HepG2 (cell line): ENCODE results near the gene KIF26B. TPM values are rescaled to one million over a fixed set of nuclear protein-coding genes. Genes with fewer than 3 reads are reported as not detected.

Source experiments
- ATAC-seq: fragments of 200-7000 bp; cut with Tn5 transposase; 3 replicates; pipeline ENCODE4 v1.9.1; 2020; ENCODE audit warnings: mild to moderate bottlenecking, moderate library complexity
- BruUV-seq: library from RNA; stranded (reverse); fragments of 400-500 nt; replicated peaks from 2 replicates; lab custom pipeline; 2021; lab: Mats Ljungman, UMichigan
- CTCF ChIA-PET: fragments of 300-600 bp; formaldehyde crosslinking; extraction: SDS; loops from one replicate; lab custom pipeline; 2021; ENCODE audit warnings: low total read pairs, inconsistent platforms, low intra/inter-chr PET ratio; lab: Yijun Ruan, JAX
- POLR2A ChIA-PET: fragments of 350-600 bp; sonication (Branson Sonifier 250); formaldehyde crosslinking; loops from one replicate; lab custom pipeline; 2020; ENCODE audit warnings: antibody characterized with exemption, inconsistent platforms; lab: Yijun Ruan, JAX
- DNase-seq: peaks from one replicate; pipeline ENCODE4 v3.0.0-alpha.2; 2015; ENCODE audit warnings: low spot score
- FAIRE-seq: peaks from 3 replicates; lab custom pipeline; 2011; peaks lifted over from hg19 to GRCh38; lab: Jason Lieb, UNC
- H2AFZ ChIP-seq: one replicate; pipeline ENCODE4 v1.6.1; 2011; ENCODE audit warnings: low read length, inconsistent platforms
- H3K27ac ChIP-seq: fragments of 300-600 bp; 3 replicates; pipeline ENCODE4 v1.8.0; 2011; ENCODE audit warnings: mixed run types, mild to moderate bottlenecking, mixed read lengths, low read length, inconsistent platforms; ENCODE audit not compliant: insufficient read depth; ENCODE audit errors: extremely low read length
- H3K27me3 ChIP-seq, 2 experiments: fragments of 200-600 bp in 1 of 2; 2 replicates in 1 of 2; 3 replicates in 1 of 2; pipeline versions ENCODE4 v1.6.0 to v1.8.0; 2011; ENCODE audit warnings: low read length in 2 of 2, mild to moderate bottlenecking in 2 of 2, moderate library complexity in 2 of 2, inconsistent platforms in 1 of 2; ENCODE audit not compliant: insufficient read depth in 2 of 2, control insufficient read depth in 1 of 2
- H3K36me3 ChIP-seq, 2 experiments: fragments of 200-600 bp in 1 of 2; replicated peaks in 1 of 2; 2 replicates in 1 of 2; 3 replicates in 1 of 2; pipeline versions ENCODE4 v1.5.1 to v1.8.0; 2011; ENCODE audit warnings: low read length in 2 of 2, inconsistent platforms in 1 of 2; ENCODE audit not compliant: insufficient read depth in 2 of 2, control insufficient read depth in 1 of 2
- H3K4me1 ChIP-seq: 2 replicates; pipeline ENCODE4 v1.5.1; 2012; ENCODE audit warnings: low read length, inconsistent platforms; ENCODE audit not compliant: insufficient read depth
- H3K4me2 ChIP-seq: 2 replicates; pipeline ENCODE4 v1.6.0; 2011; ENCODE audit warnings: low read depth, low read length, inconsistent platforms
- H3K4me3 ChIP-seq, 3 experiments: fragments of 200-600 bp in 1 of 3; sonication (generic), shearing (Covaris generic) in 1 of 3; replicated peaks in 1 of 3; 2 replicates each; pipeline ENCODE4 v1.5.1; 2011 to 2016; ENCODE audit warnings: low read length in 3 of 3, inconsistent platforms in 2 of 3, low read depth in 2 of 3, mild to moderate bottlenecking in 2 of 3, control low read depth in 1 of 3, mixed read lengths in 1 of 3; ENCODE audit not compliant: insufficient read depth in 1 of 3
- H3K79me2 ChIP-seq: one replicate; pipeline ENCODE4 v1.6.1; 2011; ENCODE audit warnings: low read length, inconsistent platforms; ENCODE audit not compliant: insufficient read depth
- H3K9ac ChIP-seq: 2 replicates; pipeline ENCODE4 v1.6.0; 2011; ENCODE audit warnings: mild to moderate bottlenecking, low read depth, low read length, inconsistent platforms; ENCODE audit not compliant: insufficient read depth
- H3K9me3 ChIP-seq: 2 replicates; pipeline ENCODE4 v1.5.1; 2012; ENCODE audit warnings: mild to moderate bottlenecking, low read length
- H4K20me1 ChIP-seq: 2 replicates; pipeline ENCODE4 v1.6.0; 2011; ENCODE audit warnings: inconsistent platforms, mild to moderate bottlenecking, low read length, moderate library complexity; ENCODE audit not compliant: insufficient read depth
- HNRNPLL ChIP-seq: fragments of 200-400 bp; formaldehyde crosslinking; IDR thresholded peaks from 2 replicates; pipeline ENCODE4 v1.6.1; 2017; ENCODE audit warnings: mild to moderate bottlenecking, low read depth, low read length; ENCODE audit not compliant: poor library complexity, severe bottlenecking
- ZBTB38 ChIP-seq: sonication (generic); formaldehyde crosslinking; IDR thresholded peaks from 2 replicates; pipeline ENCODE4 v1.5.1; 2020; ENCODE audit warnings: mild to moderate bottlenecking, missing genetic modification reagents
- ZNF430 ChIP-seq: sonication (generic); formaldehyde crosslinking; IDR thresholded peaks from 2 replicates; pipeline ENCODE4 v1.9.0; 2021; ENCODE audit warnings: mild to moderate bottlenecking, missing genetic modification reagents
- WGBS: methylation state at CpG from one replicate; pipeline ENCODE4 v1.1.6; 2017; ENCODE audit warnings: low lambda C conversion rate; 5-methylcytosine and 5-hydroxymethylcytosine counted together
- in situ Hi-C: cut with HindIII; loops from 2 replicates; pipeline ENCODE4 v1.10.0; 2017; ENCODE audit warnings: low pct_unique_long_range_greater_than_20kb; ENCODE audit not compliant: extremely low pct_ligation_motif_present
- intact Hi-C: fragments of 100-400 bp; cut with micrococcal nuclease; formaldehyde crosslinking; loops from one replicate; pipeline ENCODE4 v1.10.0; 2022; ENCODE audit not compliant: unreplicated experiment
- polyA plus RNA-seq, 8 experiments: library from polyadenylated mRNA; depleted of rRNA in 3 of 8; stranded (reverse) in 7 of 8; unstranded in 1 of 8; fragments of >200 nt; fragmentation: Illumina TruSeq in 4 of 8; extraction: Trizol in 4 of 8; gene quantifications; 2 replicates each; pipeline versions ENCODE4 v1.2.1 to v1.2.3, GENCODE V29; 2011 to 2016; ENCODE audit warnings: low read depth in 4 of 8, missing spikeins in 1 of 8, mixed read lengths in 1 of 8; ENCODE audit not compliant: insufficient read depth in 1 of 8
- total RNA-seq, 5 experiments: library from RNA; depleted of rRNA; stranded (reverse); fragments of >200 nt; fragmentation: Illumina TruSeq; extraction: Trizol; gene quantifications; 2 replicates each; pipeline ENCODE4 v1.2.3, GENCODE V29; 2016; ENCODE audit warnings: low read depth in 1 of 5
- TF ChIP-seq, protein P1 (sequence below): sonication (generic); formaldehyde crosslinking; IDR thresholded peaks from 2 replicates; pipeline ENCODE4 v1.5.1; 2020; ENCODE audit warnings: missing genetic modification reagents, mild to moderate bottlenecking, borderline replicate concordance
- TF ChIP-seq, protein P2 (sequence below): sonication (generic); formaldehyde crosslinking; IDR thresholded peaks from 2 replicates; pipeline ENCODE4 v1.8.0; 2022; ENCODE audit warnings: mild to moderate bottlenecking, missing genetic modification reagents
- TF ChIP-seq, protein P3 (sequence below): sonication (generic); formaldehyde crosslinking; IDR thresholded peaks from 2 replicates; pipeline ENCODE4 v1.5.1; 2020; ENCODE audit warnings: mild to moderate bottlenecking, moderate library complexity, missing genetic modification reagents

The KIF26B gene
- total and polyA plus RNA-seq, 2 of the 13 experiments (the other 11 are each of a cell fraction or from before 2014, with no cell fraction given) = 0.08 to 0.09 TPM

DNA sequence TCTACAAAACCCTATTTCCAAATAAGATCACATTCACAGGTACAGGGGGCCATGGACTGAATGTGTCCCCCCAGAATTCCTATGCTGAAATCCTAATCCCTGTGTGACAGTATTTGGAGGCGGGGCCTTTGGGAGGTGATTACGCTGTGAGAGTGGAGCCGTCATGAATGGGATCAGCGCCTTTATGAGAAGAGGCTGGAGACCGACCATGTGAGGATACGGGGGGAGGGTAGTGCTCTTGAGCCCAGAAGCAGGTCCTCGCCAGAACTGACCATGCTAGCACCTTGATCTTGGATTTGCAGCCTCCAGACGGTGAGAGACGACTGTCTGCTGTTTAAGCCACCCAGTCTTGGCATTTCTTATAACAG is 23.8 kb upstream of the KIF26B start:
- TF ChIP-seq HNRNPLL (no peak), ZBTB38 (CRISPR knock-in tag) (no peak), ZNF430 (CRISPR knock-in tag) (no peak)
- TF ChIP-seq, protein P1, sequence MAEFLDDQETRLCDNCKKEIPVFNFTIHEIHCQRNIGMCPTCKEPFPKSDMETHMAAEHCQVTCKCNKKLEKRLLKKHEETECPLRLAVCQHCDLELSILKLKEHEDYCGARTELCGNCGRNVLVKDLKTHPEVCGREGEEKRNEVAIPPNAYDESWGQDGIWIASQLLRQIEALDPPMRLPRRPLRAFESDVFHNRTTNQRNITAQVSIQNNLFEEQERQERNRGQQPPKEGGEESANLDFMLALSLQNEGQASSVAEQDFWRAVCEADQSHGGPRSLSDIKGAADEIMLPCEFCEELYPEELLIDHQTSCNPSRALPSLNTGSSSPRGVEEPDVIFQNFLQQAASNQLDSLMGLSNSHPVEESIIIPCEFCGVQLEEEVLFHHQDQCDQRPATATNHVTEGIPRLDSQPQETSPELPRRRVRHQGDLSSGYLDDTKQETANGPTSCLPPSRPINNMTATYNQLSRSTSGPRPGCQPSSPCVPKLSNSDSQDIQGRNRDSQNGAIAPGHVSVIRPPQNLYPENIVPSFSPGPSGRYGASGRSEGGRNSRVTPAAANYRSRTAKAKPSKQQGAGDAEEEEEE (CRISPR knock-in tag) = no peak
- TF ChIP-seq, protein P2, sequence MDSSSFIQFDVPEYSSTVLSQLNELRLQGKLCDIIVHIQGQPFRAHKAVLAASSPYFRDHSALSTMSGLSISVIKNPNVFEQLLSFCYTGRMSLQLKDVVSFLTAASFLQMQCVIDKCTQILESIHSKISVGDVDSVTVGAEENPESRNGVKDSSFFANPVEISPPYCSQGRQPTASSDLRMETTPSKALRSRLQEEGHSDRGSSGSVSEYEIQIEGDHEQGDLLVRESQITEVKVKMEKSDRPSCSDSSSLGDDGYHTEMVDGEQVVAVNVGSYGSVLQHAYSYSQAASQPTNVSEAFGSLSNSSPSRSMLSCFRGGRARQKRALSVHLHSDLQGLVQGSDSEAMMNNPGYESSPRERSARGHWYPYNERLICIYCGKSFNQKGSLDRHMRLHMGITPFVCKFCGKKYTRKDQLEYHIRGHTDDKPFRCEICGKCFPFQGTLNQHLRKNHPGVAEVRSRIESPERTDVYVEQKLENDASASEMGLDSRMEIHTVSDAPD (CRISPR knock-in tag) = no peak
- TF ChIP-seq, protein P3, sequence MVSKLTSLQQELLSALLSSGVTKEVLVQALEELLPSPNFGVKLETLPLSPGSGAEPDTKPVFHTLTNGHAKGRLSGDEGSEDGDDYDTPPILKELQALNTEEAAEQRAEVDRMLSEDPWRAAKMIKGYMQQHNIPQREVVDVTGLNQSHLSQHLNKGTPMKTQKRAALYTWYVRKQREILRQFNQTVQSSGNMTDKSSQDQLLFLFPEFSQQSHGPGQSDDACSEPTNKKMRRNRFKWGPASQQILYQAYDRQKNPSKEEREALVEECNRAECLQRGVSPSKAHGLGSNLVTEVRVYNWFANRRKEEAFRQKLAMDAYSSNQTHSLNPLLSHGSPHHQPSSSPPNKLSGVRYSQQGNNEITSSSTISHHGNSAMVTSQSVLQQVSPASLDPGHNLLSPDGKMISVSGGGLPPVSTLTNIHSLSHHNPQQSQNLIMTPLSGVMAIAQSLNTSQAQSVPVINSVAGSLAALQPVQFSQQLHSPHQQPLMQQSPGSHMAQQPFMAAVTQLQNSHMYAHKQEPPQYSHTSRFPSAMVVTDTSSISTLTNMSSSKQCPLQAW = no peak
- FAIRE-seq = no peak
- in situ Hi-C loops = no loop called here
- ChIA-PET CTCF (no interaction called here), POLR2A (no interaction called here)
- WGBS = 18% methylated on average over 8 of the region's 9 CpGs
- BruUV-seq = no TSS peak
- Histone ChIP-seq H3K79me2 (no peaks in the 10 kb centered on the region), H3K27ac (no peak overlapping the region), H3K36me3 (no peaks in the 10 kb centered on the region), H2AFZ (no peak overlapping the region), H3K9ac (no peak overlapping the region), H3K9me3 (no peaks in the 10 kb centered on the region), H3K4me1 (peaks cover 18% of the 10 kb centered on the region), H4K20me1 (no peaks in the 10 kb centered on the region), H3K27me3 (peaks cover 0 to 16% of the 10 kb centered on the region in 2 experiments; a peak in 4 of 5 replicates), H3K4me3 (no peak overlapping the region), H3K4me2 (peak overlapping the region; percentile 42; the same call in 1 of the 2 replicates)
- peak; percentile 54 for ATAC-seq
- no peak for DNase-seq
- intact Hi-C loops = no loop called here
